KBM-7 (cell line): ENCODE results near the gene OPCML.

Experiments
- DNase-seq: peaks from one replicate; pipeline ENCODE4 v3.0.0-alpha.2; 2015
- in situ Hi-C: fragments of 300-500 bp; cut with MboI; formaldehyde crosslinking; loops from 2 replicates; pipeline ENCODE4 v1.14.3; 2020; ENCODE audit warnings: low sequenced_read_pairs, low pct_unique_long_range_greater_than_20kb, mixed read lengths

The OPCML gene

DNA sequence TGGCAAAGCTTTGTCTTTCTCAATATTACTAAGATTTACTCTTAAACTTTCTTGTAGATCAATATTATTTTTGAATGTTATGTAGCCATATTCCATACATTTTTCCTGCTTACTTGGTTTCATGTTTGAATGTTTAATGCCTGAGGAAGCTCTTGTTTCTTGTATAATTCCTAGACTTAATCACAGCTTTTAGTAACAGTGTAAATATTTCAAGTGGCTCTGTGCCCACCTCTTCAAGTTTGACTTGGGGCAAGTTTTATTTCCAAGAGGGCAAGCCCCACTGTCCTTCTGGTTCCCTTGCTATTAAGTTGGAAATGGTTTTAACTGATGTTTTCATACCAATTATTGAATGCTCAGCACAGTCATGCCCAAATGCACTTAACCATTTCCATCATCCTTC, 1004.1 kb downstream of the OPCML start:
- DNase-seq = no peak
- in situ Hi-C loops = no loop called here

DNA sequence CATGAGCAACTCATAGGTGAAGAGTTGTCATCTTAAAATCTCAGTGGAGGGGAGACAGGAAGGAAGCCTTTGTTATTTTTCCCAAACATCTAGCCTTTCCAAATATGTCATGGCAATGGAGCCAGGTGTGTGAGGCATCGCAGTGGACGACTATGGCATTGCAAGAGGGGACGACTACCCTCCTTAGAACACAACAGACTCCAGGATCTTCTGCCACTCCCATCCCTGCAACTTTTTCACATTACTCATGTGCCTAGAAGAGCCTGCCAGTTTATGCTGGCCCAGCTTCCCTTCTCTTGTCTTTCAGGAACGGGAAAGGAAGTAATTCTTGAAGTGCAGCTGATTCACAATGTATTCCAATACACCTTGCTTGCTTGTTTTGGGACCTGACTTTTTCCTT, 1008.4 kb downstream of the OPCML start:
- no peak for DNase-seq
- in situ Hi-C loops = no loop called here

DNA sequence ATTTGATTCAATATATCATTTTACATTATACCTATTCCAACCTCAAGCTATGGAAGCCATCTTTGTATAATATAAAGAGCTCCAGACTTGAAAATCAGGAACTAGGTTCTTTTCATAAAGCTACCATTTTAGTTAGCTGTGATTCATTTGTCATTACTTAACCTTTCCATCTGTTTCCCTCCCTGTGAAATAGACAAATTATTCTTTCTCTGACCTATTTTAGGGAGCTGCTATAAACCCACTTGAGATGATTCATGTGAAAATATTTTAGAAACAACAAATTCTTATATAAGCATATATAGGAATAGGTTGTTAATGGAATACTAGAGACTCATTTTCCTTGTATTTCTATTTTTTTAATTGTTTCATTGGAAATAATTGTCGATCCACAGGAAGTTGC, 1012.1 kb downstream of the OPCML start:
- no peak for DNase-seq
- in situ Hi-C loops = no loop called here

DNA sequence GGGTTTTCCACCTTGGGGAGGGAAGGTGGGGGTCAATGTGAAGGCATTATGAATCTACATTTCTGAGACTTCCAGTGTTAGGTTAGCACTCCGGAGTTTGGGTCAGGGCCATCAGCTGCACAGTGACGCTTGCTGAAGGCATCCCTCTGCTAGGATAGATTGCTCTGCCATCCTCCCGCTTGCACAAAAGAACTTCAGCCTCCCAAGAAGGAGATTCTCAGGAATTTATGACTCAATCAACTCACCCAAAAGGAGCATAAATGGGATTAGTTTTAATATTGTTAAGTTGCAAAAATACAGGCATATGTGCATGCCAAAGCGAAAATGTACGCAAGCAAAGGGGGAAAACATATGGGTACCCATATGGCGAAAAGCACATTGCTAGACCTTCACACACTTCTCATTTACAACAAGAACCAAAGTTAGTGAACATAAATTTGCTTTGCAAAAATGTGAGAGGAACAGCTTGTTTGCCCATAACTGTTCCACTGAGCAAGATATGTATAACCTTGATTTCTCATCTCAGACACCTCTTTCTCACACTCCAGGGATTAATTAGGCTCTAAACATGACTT, 1013.0 kb downstream of the OPCML start:
- in situ Hi-C loops = no loop called here

DNA sequence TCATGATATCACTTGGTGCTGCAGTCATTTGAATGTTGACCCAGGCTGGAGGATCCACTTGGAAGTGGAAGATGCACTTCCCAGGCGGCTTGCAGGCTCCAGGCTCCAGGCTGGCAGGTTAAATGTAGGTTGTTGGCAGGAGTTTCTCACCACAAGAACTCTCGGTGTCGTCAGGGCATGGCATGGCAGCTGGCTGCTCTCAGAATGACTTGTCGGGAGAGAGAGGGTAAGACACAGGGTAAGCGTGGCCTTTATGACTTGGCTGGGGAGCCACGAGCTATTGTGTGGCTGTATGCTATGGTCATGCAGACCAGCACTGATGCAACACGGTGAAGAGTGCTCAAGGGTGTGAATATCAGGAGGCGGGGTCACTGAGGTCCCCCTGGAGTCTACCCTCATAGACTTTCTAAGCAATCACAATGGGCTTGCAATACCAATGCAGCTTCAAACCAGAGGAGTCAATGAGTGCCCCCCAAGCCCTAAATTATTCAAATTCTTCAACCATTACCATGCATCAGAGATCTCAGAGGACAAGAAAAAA, 1027.7 kb downstream of the OPCML start:
- in situ Hi-C loops = no loop called here
- no peak for DNase-seq

More for the DNA sequence above, 1013.0 kb downstream of the OPCML start:
- DNase-seq = no peak

DNA sequence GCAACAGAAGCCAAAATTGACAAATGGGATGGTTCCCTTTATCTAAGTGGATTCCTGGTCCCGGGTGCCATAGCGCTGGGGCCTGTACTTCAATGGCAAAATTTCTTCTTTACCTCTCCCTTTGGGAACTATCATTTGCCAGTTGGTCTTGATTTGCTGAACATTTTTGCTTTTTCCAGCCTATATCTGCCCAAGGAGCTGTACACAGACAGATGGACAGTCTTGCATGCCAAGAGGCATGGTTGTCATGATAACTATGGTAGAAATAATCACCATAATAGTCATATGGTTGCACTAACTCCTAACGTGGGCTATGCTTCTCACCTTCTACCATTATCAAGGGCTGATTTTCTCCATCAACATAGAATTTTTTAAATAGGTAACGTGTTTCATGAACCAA, 1030.9 kb downstream of the OPCML start:
- in situ Hi-C loops = no loop called here
- DNase-seq = no peak

DNA sequence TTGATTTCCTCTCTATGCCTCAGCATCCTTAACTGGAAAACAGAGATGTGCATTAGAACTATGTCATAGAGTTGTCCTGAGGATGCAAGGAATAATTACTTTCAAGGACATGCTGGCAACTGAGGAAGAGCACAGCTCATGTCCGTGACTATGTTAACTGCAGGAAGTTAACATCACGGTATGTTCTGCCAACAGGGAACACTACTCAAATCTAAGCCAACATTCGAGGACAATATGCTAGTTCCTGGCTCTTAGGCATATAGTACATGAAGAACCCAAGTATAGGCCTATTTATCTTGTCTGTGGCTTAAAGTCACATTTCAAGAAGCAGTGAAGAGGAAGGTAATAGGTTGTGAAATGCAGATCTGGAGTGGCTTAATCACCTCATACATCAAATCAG, 1032.6 kb downstream of the OPCML start:
- in situ Hi-C loops = no loop called here
- DNase-seq = no peak

DNA sequence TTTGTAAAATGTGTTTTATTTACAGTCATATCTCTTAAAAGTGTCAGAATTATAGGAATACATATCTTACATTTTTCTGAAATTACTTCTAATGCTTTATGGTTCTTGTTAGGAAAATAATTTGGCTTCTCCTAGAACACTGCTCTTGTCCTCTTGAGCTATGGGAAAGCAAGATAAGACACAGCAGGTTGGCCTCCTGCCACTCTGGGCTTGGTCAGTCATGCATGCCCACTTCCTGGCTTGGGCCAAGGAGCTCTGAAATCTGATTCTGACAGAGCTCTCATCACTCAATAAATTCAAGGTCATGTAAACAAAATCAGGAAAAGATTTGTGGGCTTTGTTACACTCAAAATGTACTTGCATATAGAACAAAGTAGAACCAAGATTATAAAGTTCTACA, 1036.0 kb downstream of the OPCML start:
- no peak for DNase-seq
- in situ Hi-C loops = no loop called here

DNA sequence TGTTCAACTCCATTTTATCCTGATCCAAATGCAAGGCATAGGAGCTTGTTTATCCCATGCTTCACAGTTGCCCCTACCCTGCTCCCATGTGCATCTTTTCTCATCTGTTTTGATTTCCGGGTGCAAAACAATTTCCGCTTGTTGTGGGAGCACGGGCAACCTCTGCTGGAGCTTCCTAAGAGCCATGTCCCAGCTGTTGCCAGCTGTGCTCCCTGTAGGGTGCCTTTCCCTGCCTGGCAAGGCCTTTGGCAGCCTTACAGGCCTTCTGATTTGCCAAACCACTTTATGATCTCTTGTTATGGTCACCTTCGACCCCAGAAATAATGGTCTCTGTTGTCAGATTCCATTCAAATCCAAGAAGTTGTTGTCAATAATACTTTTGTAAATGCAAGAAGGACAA, 1038.5 kb downstream of the OPCML start:
- no peak for DNase-seq
- in situ Hi-C loops = no loop called here

DNA sequence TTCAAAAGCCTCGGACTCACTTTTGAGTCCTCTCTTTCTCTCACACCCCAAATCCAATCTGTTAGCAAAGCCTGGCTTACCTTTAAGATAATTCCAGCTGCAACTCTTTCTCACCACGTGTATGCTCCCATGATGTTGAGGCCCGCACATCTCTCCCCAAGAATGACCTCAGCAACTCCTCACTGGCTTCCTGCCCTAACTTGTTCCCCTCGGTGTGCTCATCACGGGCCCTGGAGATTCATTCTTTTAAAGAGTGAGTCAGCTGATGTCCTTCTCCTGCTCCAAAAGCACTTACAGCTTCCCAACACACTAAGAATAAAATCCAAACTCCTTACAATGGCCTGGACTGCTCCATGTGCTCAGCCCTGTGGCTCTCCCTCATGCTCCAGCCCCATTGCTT, 1041.3 kb downstream of the OPCML start:
- in situ Hi-C loops = no loop called here
- no peak for DNase-seq

DNA sequence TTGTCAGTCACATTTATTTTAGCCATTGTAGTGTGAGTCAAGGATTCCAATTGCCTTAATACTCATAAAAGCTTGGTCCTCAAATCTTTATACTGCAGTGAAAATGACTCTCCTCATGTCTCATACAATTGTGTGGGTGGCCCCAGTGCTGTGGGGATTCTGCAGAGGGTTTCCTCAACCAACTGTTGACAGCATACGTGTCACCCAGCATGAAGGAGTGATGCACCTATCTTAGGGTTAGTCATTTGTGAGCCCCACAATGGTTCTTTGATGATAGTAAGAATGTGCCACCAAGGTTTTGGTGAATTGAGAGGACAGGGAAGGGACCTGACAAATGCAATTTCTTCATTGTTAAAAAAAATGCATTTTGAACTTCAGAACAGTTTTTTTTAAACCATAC, 1046.2 kb downstream of the OPCML start:
- DNase-seq = no peak
- in situ Hi-C loops = no loop called here

DNA sequence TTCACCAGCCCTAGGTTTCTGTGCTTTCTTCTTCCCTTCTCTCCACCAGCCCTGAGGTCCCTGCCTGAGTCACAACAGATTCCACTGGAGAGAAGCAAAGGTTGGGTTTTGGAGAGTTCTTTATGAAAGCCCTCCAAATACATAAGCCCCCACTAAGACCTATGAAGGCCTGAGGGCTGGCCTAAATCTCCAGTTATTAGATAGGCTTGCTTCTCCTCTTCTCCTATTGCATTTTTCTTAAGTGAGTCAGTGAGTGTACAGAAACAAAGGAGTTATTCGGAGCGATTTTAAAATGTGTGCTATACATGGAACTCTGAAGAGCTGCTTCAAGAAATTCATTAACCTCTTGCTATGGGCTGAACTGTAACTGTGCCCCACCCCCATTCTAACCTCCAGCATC, 1057.3 kb downstream of the OPCML start:
- in situ Hi-C loops = no loop called here

DNA sequence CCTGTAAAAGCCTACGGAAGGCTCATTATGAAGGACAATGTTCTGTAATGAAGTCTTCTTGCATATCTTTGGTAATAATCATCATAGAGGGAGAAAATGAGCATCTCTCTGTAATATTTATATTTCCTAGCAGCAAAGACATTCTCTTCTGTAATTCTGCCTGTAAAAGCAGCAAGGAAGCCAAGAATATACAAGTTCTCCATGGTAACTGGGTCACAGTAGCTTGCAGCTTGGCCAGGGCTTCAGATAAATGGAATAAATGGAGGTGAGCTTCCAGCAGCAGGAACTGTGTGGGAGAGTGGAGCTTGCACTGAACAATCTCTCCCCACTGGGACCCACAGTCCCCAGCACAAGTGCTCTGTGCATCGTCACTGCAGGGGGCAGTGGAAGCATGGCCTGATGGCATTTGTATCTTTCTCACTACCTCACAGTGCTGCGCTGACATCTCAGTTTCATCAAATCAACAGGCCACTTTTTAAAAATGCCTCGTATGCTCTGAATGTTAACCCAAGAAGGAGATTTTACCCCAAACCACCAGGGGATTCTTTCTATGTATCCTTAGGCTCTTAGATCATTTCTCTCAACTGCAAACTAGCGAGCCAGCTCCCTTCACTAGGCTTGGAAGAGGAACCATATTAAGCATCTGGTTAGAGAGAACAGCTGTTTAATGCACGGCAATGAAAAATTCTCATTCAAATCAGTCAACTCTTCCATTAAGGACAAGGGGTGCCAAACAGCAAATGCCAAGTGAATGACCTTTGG, 1059.7 kb downstream of the OPCML start:
- in situ Hi-C loops = no loop called here
- DNase-seq = no peak

More for the DNA sequence above, 1057.3 kb downstream of the OPCML start:
- DNase-seq = no peak

DNA sequence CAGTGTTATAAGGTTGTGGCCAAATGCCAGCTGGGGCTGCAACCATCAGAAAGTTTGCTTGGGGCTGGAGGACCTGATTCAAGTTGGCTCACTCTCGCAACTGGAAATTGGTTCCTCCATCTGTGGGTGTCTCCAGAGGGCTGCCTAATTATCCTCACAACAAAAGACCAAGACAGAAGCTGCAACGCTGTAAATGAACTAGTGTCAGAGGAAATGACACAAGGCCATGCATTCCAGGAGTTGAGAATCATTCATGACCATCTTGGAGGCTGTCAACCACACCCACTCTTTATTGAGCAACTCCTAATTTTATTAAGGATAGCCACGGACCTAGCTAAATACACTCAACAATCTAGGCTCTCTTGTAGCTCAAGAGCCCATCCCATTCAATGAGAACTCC, 1060.8 kb downstream of the OPCML start:
- no peak for DNase-seq
- in situ Hi-C loops = no loop called here

DNA sequence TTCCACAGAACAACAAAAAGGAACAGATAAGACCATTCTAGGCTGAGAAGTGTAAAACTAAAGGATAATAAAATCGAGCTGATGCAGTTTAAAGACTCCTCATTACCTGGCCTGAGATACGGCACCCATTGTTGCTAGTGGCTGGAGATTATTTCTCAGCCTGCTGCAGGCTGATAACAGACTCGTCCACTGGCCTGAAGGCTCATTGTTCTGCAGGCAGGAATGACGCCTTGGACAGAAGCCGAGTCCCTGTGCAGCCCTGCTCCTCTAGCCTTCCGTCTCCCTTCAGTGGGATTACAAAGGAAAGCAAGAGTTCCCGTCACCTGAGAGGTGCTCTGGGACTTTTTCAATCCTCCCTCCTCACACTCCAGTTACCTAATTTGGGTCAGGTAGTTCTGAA, 1065.3 kb downstream of the OPCML start:
- in situ Hi-C loops = no loop called here
- DNase-seq = no peak

DNA sequence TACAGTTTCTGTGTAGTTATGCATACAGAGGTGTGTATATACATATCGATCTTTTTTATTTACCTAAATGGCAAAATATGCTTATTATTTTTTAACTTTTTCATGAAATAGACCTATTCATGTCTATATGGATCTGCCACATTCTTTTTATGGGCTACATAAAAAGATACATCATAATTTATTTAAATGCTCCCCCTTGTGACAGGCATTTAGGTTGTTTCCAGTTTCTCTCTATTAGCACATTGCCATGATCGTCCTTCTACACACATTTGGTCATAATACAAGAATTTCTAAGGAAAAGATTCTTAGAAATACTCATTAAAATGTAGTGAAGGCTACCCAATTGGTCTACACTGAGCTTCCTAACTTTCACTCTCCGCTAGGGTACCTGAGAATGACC, 1067.4 kb downstream of the OPCML start:
- in situ Hi-C loops = no loop called here
- no peak for DNase-seq

DNA sequence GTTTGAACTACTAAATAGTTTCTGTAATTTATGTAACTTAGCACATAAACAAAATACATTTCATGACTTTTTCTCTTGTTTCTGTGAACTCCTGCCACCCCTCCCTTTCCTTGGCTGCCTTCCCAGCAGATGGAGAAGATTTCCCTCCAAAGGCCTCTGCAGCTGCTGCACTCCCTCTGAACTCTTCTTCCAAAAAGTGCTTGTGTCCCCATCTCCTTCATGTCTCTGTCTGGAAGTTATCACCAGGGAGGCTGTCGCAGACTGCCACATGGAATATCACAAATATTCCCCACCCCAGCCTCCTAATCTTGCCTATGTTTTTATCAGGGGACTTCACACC, 1068.3 kb downstream of the OPCML start:
- DNase-seq = no peak
- in situ Hi-C loops = no loop called here

DNA sequence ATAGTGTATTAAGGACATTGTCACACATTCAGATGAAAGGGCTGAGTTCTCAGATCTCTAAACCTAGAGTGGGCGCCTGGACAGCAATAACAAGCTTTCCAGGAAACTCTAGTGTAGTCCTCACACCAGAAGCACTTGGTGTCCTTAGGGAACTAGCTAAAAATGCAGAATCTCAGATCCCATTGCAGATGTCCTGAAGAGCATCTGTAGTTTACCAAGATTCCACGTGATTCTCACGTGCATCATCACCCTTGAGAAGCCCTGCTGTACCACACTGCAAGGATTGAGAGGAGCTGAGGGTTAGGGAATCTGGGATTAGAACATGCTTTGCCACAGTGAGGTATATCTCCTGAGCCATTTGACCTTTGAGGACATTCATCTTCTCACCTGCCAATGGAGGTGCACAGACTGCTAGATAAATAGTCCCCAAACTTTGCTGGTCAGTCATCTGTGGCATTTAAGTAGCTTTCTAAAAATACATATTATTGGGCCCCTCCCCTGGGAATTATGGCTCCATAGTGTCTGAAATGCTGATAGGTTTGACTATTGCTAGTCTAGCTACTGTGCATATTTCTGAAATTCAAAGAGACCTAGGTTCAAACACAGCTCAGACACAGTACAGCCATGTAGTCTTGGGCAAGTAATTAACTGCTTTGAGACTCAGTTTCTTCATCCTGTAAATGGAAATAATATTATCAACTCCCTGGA, 1068.9 kb downstream of the OPCML start:
- DNase-seq = no peak
- in situ Hi-C loops = no loop called here

DNA sequence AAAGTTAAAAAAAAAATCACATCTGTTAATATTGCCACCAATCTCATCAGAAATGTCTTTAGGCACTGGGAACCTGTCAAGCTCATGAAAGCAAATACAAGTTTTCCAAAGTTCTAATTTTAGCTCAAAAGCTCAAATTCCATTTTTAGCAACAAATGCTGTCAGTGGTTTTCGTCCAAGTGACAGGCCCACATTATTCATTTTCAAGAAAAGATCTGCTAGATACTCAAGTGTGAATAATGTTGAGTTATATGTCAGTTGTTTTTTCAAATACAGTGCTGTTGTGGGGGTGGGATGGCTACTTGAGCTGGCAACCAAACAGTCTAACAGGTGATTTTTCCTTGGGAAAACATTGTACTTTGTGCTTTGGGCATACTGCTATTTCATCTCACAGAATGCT, 1072.6 kb downstream of the OPCML start:
- DNase-seq = no peak
- in situ Hi-C loops = no loop called here

DNA sequence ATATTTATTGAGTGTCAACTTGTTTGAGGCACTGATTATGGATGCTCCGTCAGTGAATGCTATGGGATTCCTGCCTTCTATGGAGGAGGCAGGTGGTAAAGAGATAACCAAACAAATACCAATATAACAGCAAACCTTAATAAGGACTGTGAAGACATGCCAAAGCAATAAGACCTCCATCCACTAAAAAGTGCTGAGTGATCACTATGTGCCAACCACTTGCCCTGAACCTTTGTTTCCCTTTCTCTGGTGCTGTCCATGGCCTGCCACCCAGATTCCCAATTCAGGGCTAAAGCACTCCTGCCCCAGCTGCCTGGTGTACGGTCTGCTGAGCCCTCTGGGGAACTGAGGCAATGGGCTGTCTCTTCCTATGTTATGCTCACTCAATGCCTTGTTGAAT, 1074.9 kb downstream of the OPCML start:
- DNase-seq = no peak
- in situ Hi-C loops = no loop called here
